ENCODE results near the gene FMOD. TPM values are rescaled to one million over a fixed set of nuclear protein-coding genes. Genes with fewer than 3 reads are reported as not detected.

The FMOD gene
- total and polyA plus RNA-seq, 2 donors (not counting 3 experiments of a cell fraction or from before 2014, with no cell fraction given) = 0.11 to 0.12 TPM

GRCh38 chr1:203305809-203306088 lies 45.2 kb downstream of the FMOD start:
- no peak for DNase-seq (ENCODE audit: low read depth, low spot score)
- peaks cover 5% of the 10 kb centered on the region for H4K20me1 ChIP-seq (replicated peaks; ENCODE audit: control insufficient read depth, extremely low read depth, insufficient read depth, low read length)
- FAIRE-seq = no peak
- dilution Hi-C loops (cut with MboI; ENCODE audit: extremely low pct_ligation_motif_present, low sequenced_read_pairs) = no loop called here
- peaks cover 0 to 3% of the 10 kb centered on the region in 2 experiments for H3K27me3 ChIP-seq (ENCODE audit: control insufficient read depth in 2 of 2, insufficient read depth in 2 of 2, low read length in 2 of 2)
- peak overlapping the region; percentile 42 for H3K27ac ChIP-seq (ENCODE audit: insufficient read depth, low read depth, low read length)
- no peaks in the 10 kb centered on the region for H3K9me1 ChIP-seq (replicated peaks; ENCODE audit: control insufficient read depth, extremely low read depth, insufficient read depth, low read length)
- intact Hi-C loops (cut with micrococcal nuclease) = loop anchor here (1.0 kb wide), 5 partner anchors 15 to 33 kb away; no protein-coding TSS in a partner anchor
- peak overlapping the region; percentile 81 for H2AFZ ChIP-seq (ENCODE audit: low read depth, low read length)
- peaks cover 6% of the 10 kb centered on the region for H3K79me2 ChIP-seq (ENCODE audit: control insufficient read depth, insufficient read depth, low read length)
- H3K4me3 ChIP-seq (replicated peaks in 1 of 3; ENCODE audit: insufficient read depth in 1 of 3, low read depth in 1 of 3, low read length in 3 of 3) = peak overlapping the region; percentile 70 to 97 (median 73)
- H3K4me1 ChIP-seq (ENCODE audit: control insufficient read depth, extremely low read depth, insufficient read depth, low read length) = peaks cover 19% of the 10 kb centered on the region
- H3K36me3 ChIP-seq (ENCODE audit: control insufficient read depth in 2 of 2, extremely low read depth in 1 of 2, insufficient read depth in 2 of 2, low read length in 2 of 2) = peaks cover 2 to 12% of the 10 kb centered on the region in 2 experiments
- TF ChIP-seq JUN (IDR thresholded peaks at IDR 0.05; ENCODE audit: borderline replicate concordance, insufficient read depth, insufficient read length, low read depth) (no peak), GATA2 (IDR thresholded peaks at IDR 0.05; ENCODE audit: insufficient read depth, insufficient read length, low read depth, low read length) (no peak), MAX (IDR thresholded peaks at IDR 0.05; ENCODE audit: insufficient read depth, insufficient read length) (no peak), CTCF (IDR thresholded peaks at IDR 0.05; ENCODE audit: extremely low read depth in 1 of 2, insufficient read depth in 1 of 2, low read depth in 1 of 2, low read length in 2 of 2) (no peak), POLR2A (IDR thresholded peaks at IDR 0.05; ENCODE audit: low read depth, low read length) (no peak), FOS (IDR thresholded peaks at IDR 0.05; ENCODE audit: borderline replicate concordance, insufficient read depth, low read length) (no peak), MYC (IDR thresholded peaks at IDR 0.05; ENCODE audit: low read depth, low read length) (no peak), POLR2AphosphoS5 (IDR thresholded peaks at IDR 0.05; ENCODE audit: insufficient read depth, low read depth, low read length) (no peak), EZH2 (IDR thresholded peaks at IDR 0.05; ENCODE audit: borderline replicate concordance, low read depth, low read length, severe bottlenecking) (no peak)
- peak overlapping the region; percentile 65 for H3K9ac ChIP-seq (replicated peaks; ENCODE audit: extremely low read depth, insufficient read depth, low read length)
- POLR2A ChIA-PET = interaction anchor here (1.3 to 4.9 kb wide), 4 partner anchors 11 to 37 kb away, joined by 3 to 115 read pairs (median 6); no protein-coding TSS in a partner anchor
- CTCF ChIA-PET = interaction anchor here (0.9 to 7.8 kb wide), 7 partner anchors 11 to 37 kb away, joined by 3 to 88 read pairs (median 24); no protein-coding TSS in a partner anchor
- peak overlapping the region; percentile 62 for H3K4me2 ChIP-seq (ENCODE audit: insufficient read depth, low read length)
- H3K9me3 ChIP-seq (replicated peaks; ENCODE audit: control insufficient read depth, insufficient read depth, low read length) = no peaks in the 10 kb centered on the region
- BruUV-seq (replicated peaks) = no TSS peak
